Measurements from ENCODE around the gene EEF1A2. TPM values are rescaled to one million over a fixed set of nuclear protein-coding genes. Genes with fewer than 3 reads are reported as not detected.

The EEF1A2 gene
- polyA plus RNA-seq, 3 donors = 0.08 TPM; not detected in 2

DNA sequence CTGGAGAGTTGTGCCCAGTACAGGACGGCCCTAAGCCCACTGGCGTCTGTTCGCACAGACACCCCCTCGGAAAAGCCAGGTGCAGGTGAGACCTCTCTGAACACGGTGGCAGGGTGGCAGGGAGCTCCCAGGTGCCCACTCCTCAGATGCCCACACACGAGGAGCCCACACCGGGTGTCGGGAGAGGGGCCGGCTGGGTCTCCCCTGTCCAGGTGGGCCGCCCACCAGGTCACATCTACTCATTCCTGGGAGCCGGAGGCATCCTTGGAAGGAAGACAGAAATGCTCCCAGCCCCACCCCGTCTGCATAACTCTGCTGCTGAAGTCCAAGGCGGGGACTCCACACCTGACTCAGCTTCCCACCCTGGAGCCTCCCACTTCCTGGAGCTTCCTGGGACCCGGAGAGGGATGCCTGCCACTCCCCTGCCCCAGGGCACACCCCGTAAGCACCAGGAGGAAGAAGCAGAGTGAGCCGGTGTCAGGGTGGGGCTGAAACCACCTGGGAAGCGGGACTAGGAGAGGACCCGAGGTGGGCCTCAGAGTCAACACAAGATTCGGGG is 46.2 kb upstream of the EEF1A2 start:
- TF ChIP-seq, protein P1, sequence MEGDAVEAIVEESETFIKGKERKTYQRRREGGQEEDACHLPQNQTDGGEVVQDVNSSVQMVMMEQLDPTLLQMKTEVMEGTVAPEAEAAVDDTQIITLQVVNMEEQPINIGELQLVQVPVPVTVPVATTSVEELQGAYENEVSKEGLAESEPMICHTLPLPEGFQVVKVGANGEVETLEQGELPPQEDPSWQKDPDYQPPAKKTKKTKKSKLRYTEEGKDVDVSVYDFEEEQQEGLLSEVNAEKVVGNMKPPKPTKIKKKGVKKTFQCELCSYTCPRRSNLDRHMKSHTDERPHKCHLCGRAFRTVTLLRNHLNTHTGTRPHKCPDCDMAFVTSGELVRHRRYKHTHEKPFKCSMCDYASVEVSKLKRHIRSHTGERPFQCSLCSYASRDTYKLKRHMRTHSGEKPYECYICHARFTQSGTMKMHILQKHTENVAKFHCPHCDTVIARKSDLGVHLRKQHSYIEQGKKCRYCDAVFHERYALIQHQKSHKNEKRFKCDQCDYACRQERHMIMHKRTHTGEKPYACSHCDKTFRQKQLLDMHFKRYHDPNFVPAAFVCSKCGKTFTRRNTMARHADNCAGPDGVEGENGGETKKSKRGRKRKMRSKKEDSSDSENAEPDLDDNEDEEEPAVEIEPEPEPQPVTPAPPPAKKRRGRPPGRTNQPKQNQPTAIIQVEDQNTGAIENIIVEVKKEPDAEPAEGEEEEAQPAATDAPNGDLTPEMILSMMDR (IDR thresholded peaks at IDR 0.05) = no peak
- peaks cover 0 to 2% (median 0%) of the 10 kb centered on the region in 7 donors for H3K9me3 Mint-ChIP-seq
- no peaks in the 10 kb centered on the region for H4K20me1 ChIP-seq (ENCODE audit: insufficient read depth, low read length)
- intact Hi-C loops (cut with micrococcal nuclease) = no loop called here
- no peaks in the 10 kb centered on the region for H3K9me3 ChIP-seq (replicated peaks in 1 of 2; ENCODE audit: control insufficient read depth in 1 of 2, insufficient read depth in 1 of 2, low read length in 2 of 2)
- H3K27ac ChIP-seq (ENCODE audit: low read depth in 1 of 2, low read length in 2 of 2) = no peak overlapping the region
- H3K4me3 Mint-ChIP-seq = no peak overlapping the region
- no peak overlapping the region for H3K4me3 ChIP-seq (replicated peaks in 1 of 3; ENCODE audit: low read depth in 2 of 3, low read length in 3 of 3)
- H2AFZ ChIP-seq (ENCODE audit: insufficient read depth, low read depth, low read length, poor library complexity, severe bottlenecking) = no peak overlapping the region
- H3K27me3 Mint-ChIP-seq (ENCODE audit: low read depth in 3 of 3) = peaks cover 23 to 63% (median 36%) of the 10 kb centered on the region in 3 donors
- H3K4me1 Mint-ChIP-seq = peaks cover 2% of the 10 kb centered on the region
- no peaks in the 10 kb centered on the region for H3K36me3 ChIP-seq (replicated peaks in 1 of 2; ENCODE audit: control insufficient read depth in 1 of 2, insufficient read depth in 2 of 2, low read length in 2 of 2)
- peaks cover 0 to 42% of the 10 kb centered on the region in 2 donors for H3K27me3 ChIP-seq (ENCODE audit: control insufficient read depth in 2 of 2, insufficient read depth in 2 of 2, low read length in 2 of 2)
- no peak for DNase-seq
- H3K4me1 ChIP-seq (ENCODE audit: control insufficient read depth in 1 of 2, insufficient read depth in 2 of 2, low read length in 2 of 2) = no peaks in the 10 kb centered on the region
- no peak overlapping the region for H3K9ac ChIP-seq (ENCODE audit: insufficient read depth, low read length, poor library complexity, severe bottlenecking)
- no peak overlapping the region for H3K4me2 ChIP-seq (replicated peaks; ENCODE audit: extremely low read depth, low read length, poor library complexity, severe bottlenecking)
- H3K27ac Mint-ChIP-seq = no peak overlapping the region
- WGBS (ENCODE audit: insufficient coverage) = 81% methylated on average over 18 of the region's 19 CpGs
- H3K36me3 Mint-ChIP-seq = no peaks in the 10 kb centered on the region
- no peaks in the 10 kb centered on the region for H3K79me2 ChIP-seq (ENCODE audit: insufficient read depth, low read length)

DNA sequence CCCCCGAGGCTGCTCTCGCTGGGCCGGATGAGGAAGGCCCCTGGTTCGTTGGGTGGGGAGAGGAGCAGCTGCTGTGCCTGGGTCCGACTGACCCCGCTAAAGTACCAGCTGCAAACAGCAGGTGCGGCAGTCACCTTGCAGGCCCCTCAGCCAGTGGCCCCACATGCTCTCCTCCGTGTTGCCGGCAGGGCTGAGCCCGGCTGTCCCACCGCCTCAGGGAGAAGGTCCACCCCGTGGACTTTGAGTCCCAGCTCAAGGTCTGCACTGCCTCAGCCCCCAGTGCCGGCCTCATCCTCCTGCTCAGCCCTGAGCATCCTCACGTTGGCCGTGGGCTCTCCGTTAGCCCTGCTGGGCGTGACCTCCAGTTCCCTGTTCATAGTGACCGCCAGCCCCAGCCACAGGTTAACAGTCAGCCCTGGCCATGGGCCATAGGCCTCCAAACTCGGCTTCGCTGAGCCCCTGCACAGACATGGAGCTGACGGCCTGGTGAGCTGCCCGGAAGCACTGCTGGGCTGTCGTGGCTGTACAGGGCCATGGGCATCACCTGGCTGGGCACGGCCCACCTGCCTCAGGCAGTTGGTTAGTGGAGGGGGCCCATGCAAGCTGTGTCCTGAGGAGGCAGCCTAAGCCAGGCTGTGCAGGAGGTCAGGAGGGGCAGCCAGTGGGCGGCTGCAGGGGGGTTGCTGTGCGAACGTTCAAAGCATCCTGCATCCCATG is 45.5 kb upstream of the EEF1A2 start:
- Mint-ChIP-seq H3K27ac (peak overlapping the region in 1 of 7 donors; percentile 72), H3K4me3 (no peak overlapping the region), H3K27me3 (ENCODE audit: low read depth in 3 of 3) (peaks cover 23 to 61% (median 31%) of the 10 kb centered on the region in 3 donors), H3K9me3 (peaks cover 0 to 1% (median 0%) of the 10 kb centered on the region in 7 donors), H3K4me1 (peaks cover 2% of the 10 kb centered on the region), H3K36me3 (no peaks in the 10 kb centered on the region)
- WGBS (ENCODE audit: insufficient coverage) = 86% methylated on average over 26 of the region's 27 CpGs
- Histone ChIP-seq H4K20me1 (ENCODE audit: insufficient read depth, low read length) (no peaks in the 10 kb centered on the region), H3K4me1 (ENCODE audit: control insufficient read depth in 1 of 2, insufficient read depth in 2 of 2, low read length in 2 of 2) (no peaks in the 10 kb centered on the region), H3K27me3 (ENCODE audit: control insufficient read depth in 2 of 2, insufficient read depth in 2 of 2, low read length in 2 of 2) (peaks cover 0 to 43% of the 10 kb centered on the region in 2 donors), H3K9ac (ENCODE audit: insufficient read depth, low read length, poor library complexity, severe bottlenecking) (no peak overlapping the region), H3K4me3 (replicated peaks in 1 of 3; ENCODE audit: low read depth in 2 of 3, low read length in 3 of 3) (no peak overlapping the region), H3K9me3 (replicated peaks in 1 of 2; ENCODE audit: control insufficient read depth in 1 of 2, insufficient read depth in 1 of 2, low read length in 2 of 2) (no peaks in the 10 kb centered on the region), H3K36me3 (replicated peaks in 1 of 2; ENCODE audit: control insufficient read depth in 1 of 2, insufficient read depth in 2 of 2, low read length in 2 of 2) (no peaks in the 10 kb centered on the region), H2AFZ (ENCODE audit: insufficient read depth, low read depth, low read length, poor library complexity, severe bottlenecking) (no peak overlapping the region), H3K27ac (ENCODE audit: low read depth in 1 of 2, low read length in 2 of 2) (no peak overlapping the region), H3K4me2 (replicated peaks; ENCODE audit: extremely low read depth, low read length, poor library complexity, severe bottlenecking) (no peak overlapping the region), H3K79me2 (ENCODE audit: insufficient read depth, low read length) (no peaks in the 10 kb centered on the region)
- DNase-seq = no peak
- intact Hi-C loops (cut with micrococcal nuclease) = no loop called here
- TF ChIP-seq, protein P1 (IDR thresholded peaks at IDR 0.05) = no peak

All from CD14-positive monocyte (primary cell).